Testis (tissue), 3 donors: ENCODE results near the gene SLC24A3. TPM values are rescaled to one million over a fixed set of nuclear protein-coding genes. Genes with fewer than 3 reads are reported as not detected.

ENCODE experiments used
- DNase-seq: peaks from one replicate; pipeline ENCODE4 v3.0.0-alpha.2; 2019
- H3K27ac ChIP-seq, 2 donors: fragments of 200-600 bp; sonication (generic); one replicate each; pipeline ENCODE4 v1.5.1; 2019
- H3K27me3 ChIP-seq: fragments of 200-600 bp; sonication (generic); one replicate; pipeline ENCODE4 v1.5.1; 2019
- H3K36me3 ChIP-seq: fragments of 200-600 bp; sonication (generic); one replicate; pipeline ENCODE4 v1.5.1; 2017; ENCODE audit warnings: low read depth; ENCODE audit errors: missing control alignments
- H3K4me1 ChIP-seq: fragments of 200-600 bp; sonication (generic); one replicate; pipeline ENCODE4 v1.5.1; 2019
- H3K4me3 ChIP-seq, 2 donors: fragments of 200-600 bp; sonication (generic); one replicate each; pipeline ENCODE4 v1.5.1; 2017 to 2019
- H3K9me3 ChIP-seq: fragments of 200-600 bp; sonication (generic); one replicate; pipeline ENCODE4 v1.5.1; 2017
- POLR2A ChIP-seq: fragments of 450-650 bp; IDR thresholded peaks from one replicate; pipeline ENCODE4 v1.6.1; 2017; ENCODE audit warnings: antibody characterized with exemption, mild to moderate bottlenecking, moderate library complexity
- WGBS, 2 donors: methylation state at CpG; one replicate each; pipeline ENCODE4 v1.1.5; 2018; 5-methylcytosine and 5-hydroxymethylcytosine counted together
- intact Hi-C: fragments of 100-400 bp; cut with DNase I; formaldehyde crosslinking; loops from one replicate; pipeline ENCODE4 v1.15.1; 2023; ENCODE audit warnings: low total_unique reads
- polyA plus RNA-seq: library from polyadenylated mRNA; stranded (reverse); fragments of 350-450 nt; fragmentation: Illumina TruSeq; extraction: RNeasy Lipid Tissue Mini Kit (QIAGEN cat#74804); gene quantifications from one replicate; pipeline ENCODE4 v1.2.3, GENCODE V29; 2014; ENCODE audit warnings: low read depth, low replicate concordance; ENCODE audit not compliant: insufficient read depth
- total RNA-seq, 2 donors: library from RNA; depleted of rRNA; stranded (reverse); fragments of >200 nt; gene quantifications; one replicate each; pipeline ENCODE4 v1.2.3, GENCODE V29; 2016
- TF ChIP-seq, protein P1 (sequence below), 3 experiments: fragments of 450-650 bp in 2 of 3; fragments of 200-600 bp in 1 of 3; sonication (generic) in 1 of 3; IDR thresholded peaks; one replicate each; pipeline ENCODE4 v1.5.1; 2016 to 2019; ENCODE audit warnings: antibody characterized with exemption in 3 of 3, mild to moderate bottlenecking in 2 of 3, moderate library complexity in 1 of 3

Gene SLC24A3
- total and polyA plus RNA-seq, 3 donors from 2014 or later, result 2.4 to 4.5 (median 3.8) TPM

- intact Hi-C loops, result no loop called here
- Histone ChIP-seq H3K4me1 (no peaks in the 10 kb centered on the region), H3K27ac (no peak overlapping the region), H3K36me3 (no peaks in the 10 kb centered on the region), H3K9me3 (no peaks in the 10 kb centered on the region), H3K27me3 (no peaks in the 10 kb centered on the region), H3K4me3 (no peak overlapping the region)
- WGBS, 2 donors, result 90 to 92% methylated on average over 3 of the region's 3 CpGs
- TF ChIP-seq, protein P1, sequence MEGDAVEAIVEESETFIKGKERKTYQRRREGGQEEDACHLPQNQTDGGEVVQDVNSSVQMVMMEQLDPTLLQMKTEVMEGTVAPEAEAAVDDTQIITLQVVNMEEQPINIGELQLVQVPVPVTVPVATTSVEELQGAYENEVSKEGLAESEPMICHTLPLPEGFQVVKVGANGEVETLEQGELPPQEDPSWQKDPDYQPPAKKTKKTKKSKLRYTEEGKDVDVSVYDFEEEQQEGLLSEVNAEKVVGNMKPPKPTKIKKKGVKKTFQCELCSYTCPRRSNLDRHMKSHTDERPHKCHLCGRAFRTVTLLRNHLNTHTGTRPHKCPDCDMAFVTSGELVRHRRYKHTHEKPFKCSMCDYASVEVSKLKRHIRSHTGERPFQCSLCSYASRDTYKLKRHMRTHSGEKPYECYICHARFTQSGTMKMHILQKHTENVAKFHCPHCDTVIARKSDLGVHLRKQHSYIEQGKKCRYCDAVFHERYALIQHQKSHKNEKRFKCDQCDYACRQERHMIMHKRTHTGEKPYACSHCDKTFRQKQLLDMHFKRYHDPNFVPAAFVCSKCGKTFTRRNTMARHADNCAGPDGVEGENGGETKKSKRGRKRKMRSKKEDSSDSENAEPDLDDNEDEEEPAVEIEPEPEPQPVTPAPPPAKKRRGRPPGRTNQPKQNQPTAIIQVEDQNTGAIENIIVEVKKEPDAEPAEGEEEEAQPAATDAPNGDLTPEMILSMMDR (IDR thresholded peaks at IDR 0.05), result no peak
- TF ChIP-seq POLR2A, result no peak
- DNase-seq, result no peak
Observed at GRCh38 chr20:19302714-19303113, 90.3 kb downstream of the SLC24A3 start.

- no peak overlapping the region for H3K4me3 ChIP-seq
- H3K27me3 ChIP-seq, result no peaks in the 10 kb centered on the region
- intact Hi-C loops, result no loop called here
- DNase-seq, result no peak
- no peaks in the 10 kb centered on the region for H3K36me3 ChIP-seq
- H3K9me3 ChIP-seq, result no peaks in the 10 kb centered on the region
- no peaks in the 10 kb centered on the region for H3K4me1 ChIP-seq
- 83 to 86% methylated on average over 5 of the region's 5 CpGs for WGBS, 2 donors
- TF ChIP-seq, protein P1 (IDR thresholded peaks at IDR 0.05), result no peak
- no peak for TF ChIP-seq POLR2A
- H3K27ac ChIP-seq, result no peak overlapping the region
Observed at GRCh38 chr20:19304389-19304788, 91.9 kb downstream of the SLC24A3 start.

- 75 to 88% methylated on average over 3 of the region's 3 CpGs for WGBS, 2 donors
- H3K9me3 ChIP-seq, result no peaks in the 10 kb centered on the region
- no peaks in the 10 kb centered on the region for H3K27me3 ChIP-seq
- H3K4me3 ChIP-seq, result no peak overlapping the region
- no peak for DNase-seq
- no peaks in the 10 kb centered on the region for H3K36me3 ChIP-seq
- TF ChIP-seq, protein P1 (IDR thresholded peaks at IDR 0.05), result no peak
- TF ChIP-seq POLR2A, result no peak
- no peaks in the 10 kb centered on the region for H3K4me1 ChIP-seq
- intact Hi-C loops, result no loop called here
- no peak overlapping the region for H3K27ac ChIP-seq
Observed at GRCh38 chr20:19304886-19305415, 92.5 kb downstream of the SLC24A3 start.

DNA sequence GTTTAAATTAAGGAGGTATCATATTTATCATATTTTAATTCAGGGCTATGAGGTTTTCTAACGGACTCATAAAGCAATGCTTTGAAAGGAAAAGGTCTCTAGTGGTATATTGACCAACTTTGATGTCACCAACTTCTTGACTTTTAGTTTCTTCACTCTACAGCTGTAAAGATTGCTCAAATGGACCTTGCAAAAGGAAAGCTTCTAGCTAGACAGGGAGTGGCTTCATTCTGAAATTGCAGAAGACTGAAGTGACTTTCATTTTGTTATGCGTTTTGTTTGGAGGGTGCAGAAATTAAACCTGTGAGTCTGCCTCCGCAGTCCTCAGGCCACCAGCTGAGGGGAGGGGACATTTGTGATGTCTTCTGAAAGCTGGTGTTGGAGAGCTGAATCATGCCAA is 95.7 kb downstream of the SLC24A3 start:
- DNase-seq, result no peak
- TF ChIP-seq POLR2A, result no peak
- TF ChIP-seq, protein P1 (IDR thresholded peaks at IDR 0.05), result no peak
- no peak overlapping the region for H3K4me3 ChIP-seq
- H3K9me3 ChIP-seq, result no peaks in the 10 kb centered on the region
- no peaks in the 10 kb centered on the region for H3K4me1 ChIP-seq
- H3K27me3 ChIP-seq, result no peaks in the 10 kb centered on the region
- H3K36me3 ChIP-seq, result no peaks in the 10 kb centered on the region
- 93 to 98% methylated on average over 3 of the region's 3 CpGs for WGBS, 2 donors
- no peak overlapping the region for H3K27ac ChIP-seq
- intact Hi-C loops, result no loop called here

DNA sequence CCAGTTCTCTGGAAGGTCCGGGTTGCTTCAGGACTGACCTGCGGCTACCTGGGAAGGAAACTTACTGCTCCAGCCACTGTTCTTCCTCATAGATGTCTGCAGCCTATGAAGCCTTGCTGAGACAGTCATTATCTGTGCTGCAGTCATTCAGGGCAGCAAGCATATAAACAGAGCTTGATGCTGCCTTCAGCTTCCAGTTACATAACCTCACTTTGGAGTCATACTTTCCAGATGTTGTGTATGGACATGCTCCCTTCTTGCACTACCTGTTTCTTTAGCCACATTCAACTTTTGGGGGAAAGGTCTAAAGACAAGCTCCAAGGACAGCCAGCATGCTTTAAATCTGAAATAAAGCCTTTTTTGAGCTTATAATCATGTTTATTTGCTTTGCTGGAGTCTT is 98.1 kb downstream of the SLC24A3 start:
- TF ChIP-seq, protein P1 (IDR thresholded peaks at IDR 0.05), result no peak
- H3K4me3 ChIP-seq, result no peak overlapping the region
- H3K4me1 ChIP-seq, result no peaks in the 10 kb centered on the region
- DNase-seq, result no peak
- H3K27me3 ChIP-seq, result no peaks in the 10 kb centered on the region
- intact Hi-C loops, result no loop called here
- H3K27ac ChIP-seq, result no peak overlapping the region
- H3K9me3 ChIP-seq, result no peaks in the 10 kb centered on the region
- H3K36me3 ChIP-seq, result no peaks in the 10 kb centered on the region
- WGBS, 2 donors, result 82 to 100% methylated on average over 2 of the region's 2 CpGs
